ENCODE results near the gene SPINK9. TPM values are rescaled to one million over a fixed set of nuclear protein-coding genes. Genes with fewer than 3 reads are reported as not detected.

SPINK9 gene
- total and polyA plus RNA-seq, 2 of the 4 experiments (the other 2 are of a cell fraction) = not detected

DNA sequence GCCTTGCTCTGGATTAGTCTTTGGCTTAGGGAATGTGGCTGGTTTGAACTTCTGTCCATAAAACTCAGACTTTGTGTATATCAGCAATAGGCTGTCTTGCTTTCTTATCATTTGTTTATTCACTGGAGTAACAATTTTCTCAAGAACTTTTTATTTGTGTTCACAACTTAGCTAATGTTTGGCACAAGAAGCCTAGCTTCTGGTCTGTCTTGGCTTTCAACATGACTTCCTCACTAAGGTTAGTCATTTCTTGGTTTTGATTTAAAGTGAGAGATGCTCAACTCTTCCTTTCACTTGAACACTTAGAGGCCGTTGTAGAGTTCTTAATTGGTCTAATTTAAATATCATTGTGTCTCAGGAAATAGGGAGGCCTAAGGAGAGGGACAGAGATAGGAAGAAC is 53.3 kb downstream of the SPINK9 start:
- no peaks in the 10 kb centered on the region for H3K27me3 ChIP-seq (ENCODE audit: control insufficient read depth, insufficient read depth, low read length)
- H3K27ac ChIP-seq (ENCODE audit: insufficient read depth, low read length) = no peak overlapping the region
- H4K91ac ChIP-seq (ENCODE audit: insufficient read depth, low read depth, low read length) = no peak overlapping the region
- H3K4me3 ChIP-seq (ENCODE audit: insufficient read depth, low read depth, low read length) = no peak overlapping the region
- peaks cover 5% of the 10 kb centered on the region for H3K4me1 ChIP-seq (ENCODE audit: control insufficient read depth, insufficient read depth, low read length)
- no peak overlapping the region for H3K4ac ChIP-seq (ENCODE audit: low read depth, low read length)
- 0 out of 2 replicates have a peak overlapping the region, but pooled peaks have one; percentile 15 for H2AK5ac ChIP-seq (ENCODE audit: low read depth, low read length)
- ATAC-seq (ENCODE audit: low read depth) (no peak), DNase-seq (peak; percentile 77)
- no peak overlapping the region for H2BK20ac ChIP-seq (ENCODE audit: low read depth, low read length)
- peaks cover 45 to 76% of the 10 kb centered on the region in 2 experiments for H3K79me1 ChIP-seq (ENCODE audit: low read depth in 1 of 2, low read length in 2 of 2)
- H3K4me2 ChIP-seq (ENCODE audit: low read depth, low read length) = peak overlapping the region; percentile 23; the same call in 1 of the 2 replicates
- no peak overlapping the region for H4K8ac ChIP-seq (ENCODE audit: low read depth in 2 of 2, low read length in 2 of 2)
- H3K18ac ChIP-seq (ENCODE audit: low read depth, low read length) = no peak overlapping the region
- ChIA-PET CTCF (interaction anchor here (1.2 kb wide), 1 partner anchor 12 kb away, joined by 3 read pairs; no protein-coding TSS in a partner anchor), POLR2A (ENCODE audit: unreplicated experiment) (no interaction called here)
- no peak overlapping the region for H2BK5ac ChIP-seq (ENCODE audit: low read depth, low read length, poor library complexity, severe bottlenecking)
- no peaks in the 10 kb centered on the region for H3K36me3 ChIP-seq (ENCODE audit: control insufficient read depth, insufficient read depth, low read length)
- dilution Hi-C loops (cut with HindIII; ENCODE audit: low sequenced_read_pairs, unreplicated experiment) = no loop called here
- in situ Hi-C loops (cut with MboI; ENCODE audit: low sequenced_read_pairs) = no loop called here
- H3K14ac ChIP-seq (replicated peaks; ENCODE audit: low read depth, low read length) = no peak overlapping the region; the same call in 1 of the 2 replicates
- no peak overlapping the region for H3K23ac ChIP-seq (ENCODE audit: low read depth, low read length)
- intact Hi-C loops (cut with micrococcal nuclease) = loop anchor here (5.0 kb wide), 1 partner anchor 724 kb away; no protein-coding TSS in a partner anchor
- TF ChIP-seq CEBPB (IDR thresholded peaks at IDR 0.05; ENCODE audit: low read depth, low read length) = no peak
- no peak for TF ChIP-seq MXI1 (IDR thresholded peaks at IDR 0.05; ENCODE audit: borderline replicate concordance, low read depth, low read length)
- no peak for TF ChIP-seq MAZ (IDR thresholded peaks at IDR 0.05; ENCODE audit: borderline replicate concordance, low read depth, low read length)
- H4K5ac ChIP-seq (ENCODE audit: low read depth, low read length) = no peak overlapping the region
- WGBS, 2 experiments (ENCODE audit: extremely low coverage in 2 of 2, insufficient read length in 1 of 2) = no CpG with 5 or more reads among the region's 1 CpG
- no peaks in the 10 kb centered on the region for H3K9me3 ChIP-seq (ENCODE audit: control insufficient read depth, insufficient read depth, low read length)
- no peak overlapping the region for H3K9ac ChIP-seq (ENCODE audit: low read depth, low read length)
- no peak overlapping the region for H2BK120ac ChIP-seq (ENCODE audit: low read depth, low read length)
- H3K56ac ChIP-seq (ENCODE audit: extremely low read depth, insufficient read depth, low read length) = no peak overlapping the region
- peaks cover 21% of the 10 kb centered on the region for H3K9me1 ChIP-seq (ENCODE audit: insufficient read depth, low read length)
- H4K20me1 ChIP-seq (ENCODE audit: insufficient read depth, low read length) = peaks cover 47% of the 10 kb centered on the region
- no TSS peak for BruUV-seq (replicated peaks)
- H2AFZ ChIP-seq (replicated peaks; ENCODE audit: low read length, poor library complexity) = no peak overlapping the region
- H2AK9ac ChIP-seq (replicated peaks; ENCODE audit: low read depth, low read length, poor library complexity) = no peak overlapping the region
- H2BK15ac ChIP-seq (ENCODE audit: low read depth, low read length) = no peak overlapping the region

Small RNA genes within 50 kb of the gene (microRNA-seq; reads per million reads assigned to microRNA genes)
- not detected for gene RF00017 (ENCODE audit: insufficient read depth, insufficient read length)

Small RNA genes within 50 kb of the gene (small RNA-seq; reads per million reads assigned to genes)
- 0 reads per million in 5 experiments for gene RF00017

Other genes starting within 250 kb of the SPINK9 start
- gene SPINK14, start 167.0 kb upstream of the SPINK9 start, total RNA-seq (2012; rRNA removed) = not detected in 2 replicates
- not detected in 2 replicates for gene SPINK14, start 167.0 kb upstream of the SPINK9 start, polyA plus RNA-seq (2012; rRNA removed)
- not detected in 2 replicates for gene SPINK6, start 132.5 kb upstream of the SPINK9 start, total RNA-seq (2012; rRNA removed)
- not detected in 2 replicates for gene SPINK6, start 132.5 kb upstream of the SPINK9 start, polyA plus RNA-seq (2012; rRNA removed)
- gene MARCOL, start 97.0 kb upstream of the SPINK9 start, total RNA-seq (2012; rRNA removed) = not detected in 2 replicates
- gene MARCOL, start 97.0 kb upstream of the SPINK9 start, polyA plus RNA-seq (2012; rRNA removed) = not detected in 2 replicates
- gene SPINK13, start 66.8 kb upstream of the SPINK9 start, total RNA-seq (2012; rRNA removed) = not detected in 2 replicates
- not detected in 2 replicates for gene SPINK13, start 66.8 kb upstream of the SPINK9 start, polyA plus RNA-seq (2012; rRNA removed)
- gene SPINK7, start 23.1 kb upstream of the SPINK9 start, total RNA-seq (2012; rRNA removed) = not detected in 2 replicates
- gene SPINK7, start 23.1 kb upstream of the SPINK9 start, polyA plus RNA-seq (2012; rRNA removed) = not detected in 2 replicates
- gene FBXO38, start 48.4 kb downstream of the SPINK9 start, total RNA-seq (2012; rRNA removed) = 70.1 and 86.7 TPM in 2 replicates
- gene FBXO38, start 48.4 kb downstream of the SPINK9 start, polyA plus RNA-seq (2012; rRNA removed) = 10.2 and 14.9 TPM in 2 replicates